Vagina (tissue), 2 donors: ENCODE results near the gene TNNC2. TPM values are rescaled to one million over a fixed set of nuclear protein-coding genes. Genes with fewer than 3 reads are reported as not detected.

Experiments
- DNase-seq, 2 donors: peaks; one replicate each; pipeline ENCODE4 v3.0.0-alpha.2; 2017; ENCODE audit errors: extremely low spot score in 2 of 2
- H3K27ac ChIP-seq: fragments of 200-600 bp; sonication (generic); one replicate; pipeline ENCODE4 v1.5.1; 2019
- H3K27me3 ChIP-seq: fragments of 200-600 bp; sonication (generic); one replicate; pipeline ENCODE4 v1.5.1; 2019
- H3K36me3 ChIP-seq, 2 donors: fragments of 200-600 bp; sonication (generic); one replicate each; pipeline ENCODE4 v1.5.1; 2017 to 2019
- H3K4me1 ChIP-seq: fragments of 200-600 bp; sonication (generic); one replicate; pipeline ENCODE4 v1.5.1; 2019
- H3K4me3 ChIP-seq, 2 donors: fragments of 200-600 bp; sonication (generic); 1 replicate in 1 of 2; 2 replicates in 1 of 2; pipeline ENCODE4 v1.5.1; 2016 to 2019
- H3K9me3 ChIP-seq: fragments of 200-600 bp; sonication (generic); one replicate; pipeline ENCODE4 v1.5.1; 2019
- POLR2A ChIP-seq, 2 donors: fragments of 450-650 bp; IDR thresholded peaks; one replicate each; pipeline ENCODE4 v1.6.1; 2017; ENCODE audit warnings: antibody characterized with exemption in 2 of 2, mild to moderate bottlenecking in 2 of 2, moderate library complexity in 2 of 2
- POLR2AphosphoS5 ChIP-seq, 2 donors: sonication (generic); formaldehyde crosslinking; IDR thresholded peaks; one replicate each; pipeline ENCODE4 v1.9.0; 2017; ENCODE audit warnings: antibody characterized with exemption in 2 of 2, mild to moderate bottlenecking in 2 of 2, low read depth in 1 of 2; ENCODE audit not compliant: insufficient read depth in 1 of 2
- intact Hi-C: fragments of 100-400 bp; cut with DNase I; formaldehyde crosslinking; loops from one replicate; pipeline ENCODE4 v1.15.1; 2023
- total RNA-seq: library from RNA; depleted of rRNA; stranded (reverse); fragments of >200 nt; gene quantifications from one replicate; pipeline ENCODE4 v1.2.3, GENCODE V29; 2016
- TF ChIP-seq, protein P1 (sequence below), 3 experiments: fragments of 450-650 bp in 2 of 3; fragments of 200-600 bp in 1 of 3; sonication (generic) in 1 of 3; IDR thresholded peaks; one replicate each; pipeline ENCODE4 v1.5.1; 2017 to 2019; ENCODE audit warnings: antibody characterized with exemption in 3 of 3, mild to moderate bottlenecking in 2 of 3, moderate library complexity in 2 of 3

The TNNC2 gene
- total RNA-seq, 1 donor from 2014 or later, result not detected

DNA sequence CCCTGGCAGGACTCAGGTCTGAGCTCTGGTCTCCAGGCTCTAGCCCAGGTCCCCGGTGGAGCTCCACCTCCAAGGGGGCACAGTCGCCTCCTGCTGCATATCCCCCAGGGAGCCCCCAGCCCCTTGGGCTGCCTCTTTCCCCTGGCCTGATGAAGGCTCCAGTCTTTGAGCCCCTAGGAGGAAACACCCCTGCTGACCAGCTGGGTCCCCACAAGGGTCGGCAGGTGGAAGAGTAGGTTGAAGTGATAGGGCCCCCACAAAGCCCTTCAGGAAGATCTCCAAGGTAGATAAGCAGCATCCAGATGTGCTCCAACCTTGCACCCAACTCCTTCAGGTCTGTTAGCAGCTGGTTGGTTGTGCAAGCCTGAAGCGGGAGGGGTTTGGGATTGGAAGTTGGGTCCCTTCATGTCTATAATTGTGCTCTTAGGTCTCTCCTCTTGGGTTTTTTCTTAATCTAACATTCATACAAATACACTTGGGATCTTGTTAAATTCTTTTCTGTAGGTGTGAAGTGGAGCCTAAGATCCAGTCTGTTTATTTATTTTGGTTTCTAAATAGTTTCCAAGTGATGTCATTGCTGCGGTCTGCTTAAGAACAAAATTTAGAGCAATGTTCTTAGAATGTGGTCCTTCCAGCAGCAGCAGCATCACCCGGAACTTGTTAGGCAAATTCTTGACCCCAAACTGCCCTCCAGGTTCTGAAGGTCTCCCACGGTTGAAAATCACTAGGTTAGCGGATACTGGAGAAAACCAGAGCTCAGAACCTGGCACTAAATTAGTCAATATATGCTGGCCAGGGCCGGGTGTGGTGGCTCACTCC is 9.5 kb downstream of the TNNC2 start:
- TF ChIP-seq POLR2AphosphoS5 (IDR thresholded peaks at IDR 0.05; ENCODE audit: insufficient read depth in 1 of 2, low read depth in 1 of 2) (no peak), POLR2A (IDR thresholded peaks at IDR 0.05) (no peak)
- TF ChIP-seq, protein P1, sequence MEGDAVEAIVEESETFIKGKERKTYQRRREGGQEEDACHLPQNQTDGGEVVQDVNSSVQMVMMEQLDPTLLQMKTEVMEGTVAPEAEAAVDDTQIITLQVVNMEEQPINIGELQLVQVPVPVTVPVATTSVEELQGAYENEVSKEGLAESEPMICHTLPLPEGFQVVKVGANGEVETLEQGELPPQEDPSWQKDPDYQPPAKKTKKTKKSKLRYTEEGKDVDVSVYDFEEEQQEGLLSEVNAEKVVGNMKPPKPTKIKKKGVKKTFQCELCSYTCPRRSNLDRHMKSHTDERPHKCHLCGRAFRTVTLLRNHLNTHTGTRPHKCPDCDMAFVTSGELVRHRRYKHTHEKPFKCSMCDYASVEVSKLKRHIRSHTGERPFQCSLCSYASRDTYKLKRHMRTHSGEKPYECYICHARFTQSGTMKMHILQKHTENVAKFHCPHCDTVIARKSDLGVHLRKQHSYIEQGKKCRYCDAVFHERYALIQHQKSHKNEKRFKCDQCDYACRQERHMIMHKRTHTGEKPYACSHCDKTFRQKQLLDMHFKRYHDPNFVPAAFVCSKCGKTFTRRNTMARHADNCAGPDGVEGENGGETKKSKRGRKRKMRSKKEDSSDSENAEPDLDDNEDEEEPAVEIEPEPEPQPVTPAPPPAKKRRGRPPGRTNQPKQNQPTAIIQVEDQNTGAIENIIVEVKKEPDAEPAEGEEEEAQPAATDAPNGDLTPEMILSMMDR (IDR thresholded peaks at IDR 0.05), result no peak
- no peak overlapping the region for H3K4me3 ChIP-seq
- no peaks in the 10 kb centered on the region for H3K27me3 ChIP-seq
- no peaks in the 10 kb centered on the region for H3K9me3 ChIP-seq
- H3K36me3 ChIP-seq, result no peaks in the 10 kb centered on the region
- peak overlapping the region; percentile 62 for H3K27ac ChIP-seq
- DNase-seq, result no peak
- peaks cover 14% of the 10 kb centered on the region for H3K4me1 ChIP-seq
- intact Hi-C loops, result loop anchor here (10.0 kb wide), 2 partner anchors 67 to 147 kb away; partner anchors contain the start of genes SPATA25 and ZSWIM1

DNA sequence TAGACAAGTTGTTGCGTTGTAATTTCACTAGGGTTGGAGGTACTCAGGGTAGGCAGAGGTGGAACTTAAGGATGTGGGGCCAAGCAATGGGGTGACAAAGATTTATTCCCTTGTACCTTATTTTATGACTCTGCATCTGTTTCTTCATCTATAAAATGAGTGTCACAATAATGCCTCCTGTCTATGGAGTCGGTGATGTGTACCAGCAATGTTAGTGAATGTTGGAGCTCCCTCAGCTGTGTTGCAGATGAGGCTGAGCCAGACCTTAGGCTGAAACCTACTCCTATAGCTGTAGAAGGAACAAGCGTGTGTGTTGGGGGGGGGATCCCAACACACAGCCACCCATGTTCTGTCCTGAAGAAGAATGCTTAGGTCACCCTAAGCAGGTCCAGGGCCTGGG is 10.2 kb downstream of the TNNC2 start:
- Histone ChIP-seq H3K4me1 (peaks cover 13% of the 10 kb centered on the region), H3K27ac (peak overlapping the region; percentile 62), H3K36me3 (no peaks in the 10 kb centered on the region), H3K9me3 (no peaks in the 10 kb centered on the region), H3K4me3 (no peak overlapping the region), H3K27me3 (no peaks in the 10 kb centered on the region)
- intact Hi-C loops, result loop anchor here (10.0 kb wide), 2 partner anchors 68 to 148 kb away; partner anchors contain the start of genes SPATA25 and ZSWIM1
- no peak for DNase-seq
- TF ChIP-seq, protein P1 (IDR thresholded peaks at IDR 0.05), result no peak

DNA sequence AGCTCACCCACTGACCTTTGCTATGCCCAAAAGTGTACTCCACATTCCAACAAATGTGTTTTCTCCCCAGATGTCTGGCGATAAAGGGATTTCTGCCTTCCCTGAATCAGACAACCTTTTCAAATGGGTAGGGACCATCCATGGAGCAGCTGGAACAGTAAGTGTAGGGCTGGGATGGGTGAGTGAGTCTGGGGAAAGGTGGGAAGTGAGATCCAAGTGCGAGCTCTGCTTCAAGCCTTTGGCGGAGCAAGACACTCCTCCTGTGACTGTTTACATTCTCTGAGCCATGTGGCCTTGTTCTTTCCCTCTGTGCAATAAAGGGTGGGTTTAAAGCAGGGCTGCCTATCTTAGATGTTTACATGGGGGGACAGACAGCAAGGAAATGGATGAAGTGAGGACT is 12.8 kb downstream of the TNNC2 start:
- Histone ChIP-seq H3K36me3 (peaks cover 0 to 17% of the 10 kb centered on the region in 2 donors), H3K9me3 (no peaks in the 10 kb centered on the region), H3K4me3 (no peak overlapping the region), H3K27me3 (no peaks in the 10 kb centered on the region), H3K27ac (no peak overlapping the region), H3K4me1 (peaks cover 13% of the 10 kb centered on the region)
- TF ChIP-seq POLR2AphosphoS5 (IDR thresholded peaks at IDR 0.05; ENCODE audit: insufficient read depth in 1 of 2, low read depth in 1 of 2), result no peak
- TF ChIP-seq, protein P1 (IDR thresholded peaks at IDR 0.05), result no peak
- DNase-seq, result no peak
- intact Hi-C loops, result loop anchor here (10.0 kb wide), 2 partner anchors 70 to 150 kb away; partner anchors contain the start of genes SPATA25 and ZSWIM1

DNA sequence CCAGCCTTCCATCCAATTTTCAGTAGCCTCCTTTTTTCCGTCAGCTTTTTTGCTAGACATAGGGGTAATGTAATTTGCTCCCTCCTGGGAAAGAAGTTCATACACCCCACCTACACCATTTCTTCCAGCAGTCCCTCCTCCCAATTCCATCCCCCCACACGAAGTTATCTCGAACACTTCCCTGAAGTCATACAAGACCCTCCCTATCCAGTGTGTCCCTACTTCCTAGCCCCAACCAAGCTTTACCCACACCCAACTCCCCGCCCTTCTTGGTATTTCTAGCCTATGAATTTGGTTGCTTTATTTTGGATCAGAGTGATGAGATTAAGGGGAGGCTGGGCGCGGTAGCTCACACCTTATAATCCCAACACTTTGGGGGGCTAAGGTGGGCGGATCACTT is 13.6 kb downstream of the TNNC2 start:
- Histone ChIP-seq H3K4me1 (peaks cover 13% of the 10 kb centered on the region), H3K9me3 (no peaks in the 10 kb centered on the region), H3K27ac (no peak overlapping the region), H3K27me3 (no peaks in the 10 kb centered on the region), H3K36me3 (peaks cover 0 to 23% of the 10 kb centered on the region in 2 donors), H3K4me3 (no peak overlapping the region)
- DNase-seq, result no peak
- intact Hi-C loops, result loop anchor here (10.0 kb wide), 2 partner anchors 71 to 151 kb away; partner anchors contain the start of genes SPATA25 and ZSWIM1
- TF ChIP-seq POLR2A (IDR thresholded peaks at IDR 0.05), result no peak
- TF ChIP-seq, protein P1 (IDR thresholded peaks at IDR 0.05), result no peak
- TF ChIP-seq POLR2AphosphoS5 (IDR thresholded peaks at IDR 0.05; ENCODE audit: insufficient read depth in 1 of 2, low read depth in 1 of 2), result no peak

DNA sequence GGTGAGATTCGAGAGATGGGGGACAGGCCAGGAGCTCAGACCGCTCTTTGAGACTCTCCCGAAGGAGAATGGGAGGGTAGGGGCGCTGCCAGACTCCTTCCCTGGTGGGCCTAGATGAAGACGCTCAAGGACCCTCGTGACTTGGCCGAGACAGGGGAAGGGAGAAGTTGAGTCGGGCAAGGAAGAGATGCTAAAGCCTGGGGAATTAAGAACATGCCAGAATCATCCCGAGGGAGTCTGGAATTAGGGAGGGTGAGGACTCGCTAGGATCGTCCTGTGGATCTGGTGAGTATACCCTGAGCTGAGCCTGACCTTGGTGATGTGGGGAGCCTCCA is 14.1 kb downstream of the TNNC2 start:
- intact Hi-C loops, result loop anchor here (10.0 kb wide), 2 partner anchors 72 to 152 kb away; partner anchors contain the start of genes SPATA25 and ZSWIM1
- H3K9me3 ChIP-seq, result no peaks in the 10 kb centered on the region
- peaks cover 0 to 27% of the 10 kb centered on the region in 2 donors for H3K36me3 ChIP-seq
- H3K27me3 ChIP-seq, result no peaks in the 10 kb centered on the region
- TF ChIP-seq POLR2A (IDR thresholded peaks at IDR 0.05) (no peak), POLR2AphosphoS5 (IDR thresholded peaks at IDR 0.05; ENCODE audit: insufficient read depth in 1 of 2, low read depth in 1 of 2) (no peak)
- TF ChIP-seq, protein P1 (IDR thresholded peaks at IDR 0.05), result no peak
- peak overlapping the region; percentile 50 to 59 for H3K4me3 ChIP-seq
- H3K4me1 ChIP-seq, result peaks cover 13% of the 10 kb centered on the region
- DNase-seq, result no peak
- no peak overlapping the region for H3K27ac ChIP-seq
